HEK293 (cell line): ENCODE measurements around the gene TBC1D16.

Experiments used
- ZNF121 ChIP-seq: fragments of 450-650 bp; formaldehyde crosslinking; IDR thresholded peaks from 2 replicates; pipeline ENCODE4 v1.5.1; 2016; ENCODE audit warnings: missing biosample characterization, missing genetic modification characterization
- ZNF18 ChIP-seq: fragments of 450-650 bp; formaldehyde crosslinking; IDR thresholded peaks from 2 replicates; pipeline ENCODE4 v1.5.1; 2016; ENCODE audit warnings: missing biosample characterization, missing genetic modification characterization
- ZNF292 ChIP-seq: fragments of 450-650 bp; formaldehyde crosslinking; IDR thresholded peaks from 2 replicates; pipeline ENCODE4 v1.5.1; 2016; ENCODE audit warnings: low read depth, missing biosample characterization, missing genetic modification characterization, borderline replicate concordance
- ZNF76 ChIP-seq: fragments of 450-650 bp; formaldehyde crosslinking; IDR thresholded peaks from 2 replicates; pipeline ENCODE4; 2016; ENCODE audit warnings: low read depth, missing biosample characterization, missing genetic modification characterization, borderline replicate concordance
- ZNF768 ChIP-seq: fragments of 450-650 bp; formaldehyde crosslinking; IDR thresholded peaks from 2 replicates; pipeline ENCODE4 v1.5.1; 2018; ENCODE audit warnings: missing biosample characterization, mild to moderate bottlenecking, missing genetic modification characterization
- TF ChIP-seq, protein P1 (sequence below): fragments of 450-650 bp; formaldehyde crosslinking; IDR thresholded peaks from 2 replicates; pipeline ENCODE4 v1.5.1; 2016; ENCODE audit warnings: missing biosample characterization, missing genetic modification characterization

DNA sequence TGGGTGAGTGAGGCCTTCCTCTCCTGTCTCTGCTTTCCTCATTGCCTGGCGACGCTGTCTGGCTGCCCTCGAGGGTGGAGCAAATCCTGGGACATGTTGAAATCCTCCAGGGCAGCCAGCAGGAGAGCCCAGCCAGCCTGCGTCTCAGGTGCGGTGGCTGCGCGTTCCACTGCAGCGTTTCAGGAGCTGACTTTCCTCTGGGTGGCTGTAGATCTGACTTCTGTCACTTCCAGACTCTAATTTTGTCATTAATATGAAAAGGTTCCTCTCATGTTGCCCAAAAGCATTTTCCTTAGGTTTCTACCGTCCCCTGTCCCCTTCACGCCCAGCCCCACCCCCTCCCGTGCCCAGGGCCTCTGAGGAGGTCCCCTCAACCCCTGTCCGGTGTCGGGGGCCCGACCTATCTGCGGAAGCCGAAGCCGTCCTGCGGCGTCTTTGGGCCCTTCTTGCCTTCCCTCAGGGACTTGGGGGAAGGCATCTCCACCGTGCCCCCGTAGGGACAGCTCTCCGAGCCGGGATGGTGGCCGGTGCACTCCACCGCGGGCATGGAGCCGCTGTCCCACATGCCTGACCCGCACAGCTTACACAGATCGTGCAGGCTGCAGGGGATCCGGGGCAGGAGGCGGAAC, 95.1 kb downstream of the TBC1D16 start:
- TF ChIP-seq ZNF76 (no peak), ZNF121 (tag by site-specific recombination) (no peak), ZNF18 (tag by site-specific recombination) (no peak), ZNF768 (tag by site-specific recombination) (no peak), ZNF292 (no peak)
- TF ChIP-seq, protein P1, sequence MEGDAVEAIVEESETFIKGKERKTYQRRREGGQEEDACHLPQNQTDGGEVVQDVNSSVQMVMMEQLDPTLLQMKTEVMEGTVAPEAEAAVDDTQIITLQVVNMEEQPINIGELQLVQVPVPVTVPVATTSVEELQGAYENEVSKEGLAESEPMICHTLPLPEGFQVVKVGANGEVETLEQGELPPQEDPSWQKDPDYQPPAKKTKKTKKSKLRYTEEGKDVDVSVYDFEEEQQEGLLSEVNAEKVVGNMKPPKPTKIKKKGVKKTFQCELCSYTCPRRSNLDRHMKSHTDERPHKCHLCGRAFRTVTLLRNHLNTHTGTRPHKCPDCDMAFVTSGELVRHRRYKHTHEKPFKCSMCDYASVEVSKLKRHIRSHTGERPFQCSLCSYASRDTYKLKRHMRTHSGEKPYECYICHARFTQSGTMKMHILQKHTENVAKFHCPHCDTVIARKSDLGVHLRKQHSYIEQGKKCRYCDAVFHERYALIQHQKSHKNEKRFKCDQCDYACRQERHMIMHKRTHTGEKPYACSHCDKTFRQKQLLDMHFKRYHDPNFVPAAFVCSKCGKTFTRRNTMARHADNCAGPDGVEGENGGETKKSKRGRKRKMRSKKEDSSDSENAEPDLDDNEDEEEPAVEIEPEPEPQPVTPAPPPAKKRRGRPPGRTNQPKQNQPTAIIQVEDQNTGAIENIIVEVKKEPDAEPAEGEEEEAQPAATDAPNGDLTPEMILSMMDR (tag by site-specific recombination) = no peak
